NCI-H187 (cell line): ENCODE data around the gene TMEM98.
"Not testable (repeated sequence)": the region's sequence is repeated elsewhere in the genome, so short reads cannot be mapped to it uniquely, and the experiment has no call there.

ENCODE experiments used
- DNase-seq, 2 experiments: peaks; one replicate each; lab custom pipeline; 2025; lab: John Stamatoyannopoulos, UW

Gene TMEM98

GRCh38 chr17:32985050-32985756 lies 57.2 kb downstream of the TMEM98 start:
- no peak for DNase-seq

GRCh38 chr17:32987453-32987805 lies 59.5 kb downstream of the TMEM98 start:
- DNase-seq, result not testable (repeated sequence)

GRCh38 chr17:32987868-32988267 lies 59.9 kb downstream of the TMEM98 start:
- DNase-seq, result not testable (repeated sequence)

- DNase-seq, result no peak
Measured at GRCh38 chr17:32988481-32989101, 60.6 kb downstream of the TMEM98 start.

- DNase-seq, result no peak
Measured at GRCh38 chr17:32992321-32993033, 64.5 kb downstream of the TMEM98 start.

GRCh38 chr17:32993977-32994376 lies 66.0 kb downstream of the TMEM98 start:
- no peak for DNase-seq
